Measurements from ENCODE around the gene THSD4. TPM values are rescaled to one million over a fixed set of nuclear protein-coding genes. Genes with fewer than 3 reads are reported as not detected.

The THSD4 gene
- total and polyA plus RNA-seq, 2 of the 8 experiments (the other 6 are each of a cell fraction or from before 2014, with no cell fraction given), result 2.5 to 6.2 TPM

GRCh38 chr15:71083349-71083748 lies 31.9 kb upstream of the THSD4 start:
- Histone ChIP-seq H2BK12ac (ENCODE audit: low read depth, low read length) (no peak overlapping the region), H3K4me1 (replicated peaks in 1 of 4; ENCODE audit: control insufficient read depth in 3 of 4, insufficient read depth in 4 of 4, low read length in 3 of 4) (peaks cover 5 to 15% (median 7%) of the 10 kb centered on the region in 4 experiments; a peak in 4 of 7 replicates), H2BK20ac (ENCODE audit: low read length) (no peak overlapping the region), H3K23ac (ENCODE audit: insufficient read length) (no peak overlapping the region), H3K14ac (ENCODE audit: insufficient read length) (no peak overlapping the region), H2AFZ (ENCODE audit: low read length) (no peak overlapping the region), H4K20me1 (replicated peaks in 1 of 2; ENCODE audit: control insufficient read depth in 1 of 2, insufficient read depth in 2 of 2, low read length in 2 of 2) (peaks cover 0 to 2% of the 10 kb centered on the region in 2 experiments), H4K91ac (replicated peaks; ENCODE audit: insufficient read length, low read length) (no peak overlapping the region), H3K36me3 (ENCODE audit: control insufficient read depth in 2 of 4, insufficient read depth in 4 of 4, low read length in 3 of 4) (no peaks in the 10 kb centered on the region), H3K23me2 (ENCODE audit: low read depth, low read length) (no peaks in the 10 kb centered on the region), H3K56ac (replicated peaks; ENCODE audit: insufficient read length, low read depth, low read length) (no peak overlapping the region), H4K8ac (ENCODE audit: extremely low read depth, insufficient read depth, low read length) (no peak overlapping the region), H3K9me3 (ENCODE audit: insufficient read depth in 2 of 2, low read depth in 1 of 2, low read length in 1 of 2) (no peaks in the 10 kb centered on the region), H2BK15ac (ENCODE audit: low read length) (no peak overlapping the region), H3K27me3 (replicated peaks in 1 of 4; ENCODE audit: control insufficient read depth in 3 of 4, extremely low read depth in 1 of 4, insufficient read depth in 3 of 4, low read length in 3 of 4) (peaks cover 0 to 41% (median 26%) of the 10 kb centered on the region in 4 experiments; a peak in 6 of 7 replicates), H3K4me3 (ENCODE audit: extremely low read depth in 1 of 4, insufficient read depth in 2 of 4, low read depth in 3 of 4, low read length in 4 of 4) (no peak overlapping the region), H3K4ac (replicated peaks; ENCODE audit: insufficient read length, low read depth, low read length) (no peak overlapping the region), H2BK5ac (ENCODE audit: low read depth, low read length) (no peak overlapping the region), H3K79me2 (ENCODE audit: control insufficient read depth in 1 of 2, insufficient read depth in 2 of 2, low read length in 2 of 2) (no peaks in the 10 kb centered on the region), H3K9ac (replicated peaks in 1 of 4; ENCODE audit: extremely low read depth in 1 of 4, low read depth in 3 of 4, low read length in 3 of 4) (no peak overlapping the region), H4K5ac (ENCODE audit: insufficient read length, low read depth, low read length) (no peak overlapping the region), H3K27ac (ENCODE audit: low read depth, low read length) (no peak overlapping the region), H3K79me1 (ENCODE audit: low read depth, low read length) (no peaks in the 10 kb centered on the region; the same call in 1 of the 2 replicates), H2AK5ac (ENCODE audit: low read depth, low read length) (no peak overlapping the region), H3K4me2 (ENCODE audit: insufficient read depth in 1 of 2, low read depth in 2 of 2, low read length in 2 of 2) (no peak overlapping the region), H3K18ac (ENCODE audit: extremely low read depth, low read length) (no peak overlapping the region), H2BK120ac (replicated peaks; ENCODE audit: low read depth, low read length) (no peak overlapping the region)
- no peak for FAIRE-seq
- TF ChIP-seq NRF1 (IDR thresholded peaks at IDR 0.05; ENCODE audit: low read depth, low read length) (no peak), JUND (IDR thresholded peaks at IDR 0.05; ENCODE audit: low read length) (no peak), SAP30 (IDR thresholded peaks at IDR 0.05; ENCODE audit: insufficient read depth, insufficient replicate concordance, low read length) (no peak), TAF7 (optimal IDR thresholded peaks at IDR 0.05; ENCODE audit: borderline replicate concordance, low read depth, low read length) (no peak), ZNF274 (IDR thresholded peaks at IDR 0.05; ENCODE audit: borderline replicate concordance, extremely low read depth, low read length) (no peak), CBX5 (IDR thresholded peaks at IDR 0.05; ENCODE audit: low read depth, low read length) (no peak), HDAC6 (IDR thresholded peaks at IDR 0.05; ENCODE audit: low read depth, low read length) (no peak)
- ChIA-PET CTCF (ENCODE audit: partially characterized antibody) (interaction anchor here (0.7 to 1.4 kb wide), 4 partner anchors 30 to 403 kb away, joined by 3 to 5 read pairs (median 4); no protein-coding TSS in a partner anchor), POLR2A (ENCODE audit: partially characterized antibody) (no interaction called here)
- 89% methylated on average over 5 of the region's 5 CpGs; no CpG with 5 or more reads in 1 of the 2 experiments for WGBS, 2 experiments (ENCODE audit: extremely low coverage in 1 of 2, insufficient coverage in 1 of 2, insufficient read length in 1 of 2, insufficient replicate concordance in 2 of 2, low coverage in 1 of 2, low lambda C conversion rate in 2 of 2, missing lambda C conversion rate in 1 of 2)
- no peak for DNase-seq (ENCODE audit: low read depth in 1 of 2, low spot score in 2 of 2)

Measured in H1 (cell line).